ENCODE data around the gene PERM1. TPM values are rescaled to one million over a fixed set of nuclear protein-coding genes. Genes with fewer than 3 reads are reported as not detected.

The PERM1 gene
- total RNA-seq, 4 donors from 2014 or later: 0.94 TPM; not detected in 3

DNA sequence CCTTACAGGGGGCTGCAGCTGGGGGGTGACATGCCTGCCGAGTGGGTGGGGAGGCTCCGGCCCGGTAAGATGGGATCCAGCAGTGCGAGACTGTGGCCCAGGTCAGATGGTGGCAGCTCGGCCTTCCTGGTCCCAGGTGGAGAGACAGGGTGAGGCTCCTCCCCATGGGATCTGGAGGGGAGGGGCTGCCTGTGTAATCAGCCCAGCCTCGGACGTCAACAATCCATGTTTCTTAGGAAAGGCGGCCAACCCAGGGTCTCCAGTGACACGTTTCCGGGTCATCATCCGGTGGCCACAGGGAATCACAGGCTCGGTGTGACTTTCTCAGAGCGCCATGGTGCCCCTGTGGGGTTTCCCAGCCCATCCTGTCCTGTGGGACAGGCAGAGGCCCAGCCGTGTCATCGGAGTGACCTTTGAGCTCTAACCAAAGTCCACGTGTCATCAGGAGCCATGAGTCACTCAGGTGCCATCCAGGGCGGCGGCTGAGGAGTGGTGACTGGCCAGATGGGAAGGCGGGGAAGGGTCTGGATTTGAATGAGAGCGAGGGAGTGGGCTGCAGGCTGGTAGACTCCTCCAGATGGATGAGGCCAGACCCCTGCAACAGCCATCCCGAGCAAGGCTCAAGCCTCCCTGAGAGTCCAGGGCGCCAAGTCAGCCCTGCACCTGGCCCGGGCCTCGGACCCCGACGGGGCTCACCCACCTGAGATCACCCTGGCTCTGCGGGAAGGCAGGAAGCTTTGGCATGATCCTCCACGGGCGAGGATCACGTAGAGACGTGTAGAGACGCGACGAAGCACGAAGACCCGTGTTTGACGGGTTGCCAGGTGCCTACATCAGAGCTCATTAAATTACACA lies 24.6 kb upstream of the PERM1 start:
- no peak for TF ChIP-seq CTCF (IDR thresholded peaks at IDR 0.05; ENCODE audit: low read depth)

GRCh38 chr1:1005774-1006304 lies 23.9 kb upstream of the PERM1 start:
- TF ChIP-seq CTCF (IDR thresholded peaks at IDR 0.05; ENCODE audit: low read depth): no peak

GRCh38 chr1:1004780-1005697 lies 23.1 kb upstream of the PERM1 start:
- no peak for TF ChIP-seq CTCF (IDR thresholded peaks at IDR 0.05; ENCODE audit: low read depth)

DNA sequence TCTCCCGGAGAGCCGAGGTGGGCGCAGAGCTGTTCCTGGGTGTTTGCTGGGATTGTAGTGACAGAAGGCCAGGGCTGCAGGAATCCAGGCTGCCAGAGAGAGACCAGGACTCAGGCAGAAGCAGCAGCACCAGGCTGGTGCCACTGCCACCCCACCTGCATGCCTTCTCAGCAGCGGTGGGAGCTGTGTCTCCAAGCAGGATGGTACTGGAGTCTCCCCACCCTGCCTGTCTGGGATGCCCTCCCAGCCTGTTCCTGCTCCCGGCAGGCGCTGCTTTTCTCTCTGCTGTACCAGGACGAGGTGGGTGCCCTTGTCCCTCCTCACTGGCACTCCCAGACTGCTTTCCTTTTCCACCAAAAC lies 22.5 kb upstream of the PERM1 start:
- no peak for TF ChIP-seq CTCF (IDR thresholded peaks at IDR 0.05; ENCODE audit: low read depth)

DNA sequence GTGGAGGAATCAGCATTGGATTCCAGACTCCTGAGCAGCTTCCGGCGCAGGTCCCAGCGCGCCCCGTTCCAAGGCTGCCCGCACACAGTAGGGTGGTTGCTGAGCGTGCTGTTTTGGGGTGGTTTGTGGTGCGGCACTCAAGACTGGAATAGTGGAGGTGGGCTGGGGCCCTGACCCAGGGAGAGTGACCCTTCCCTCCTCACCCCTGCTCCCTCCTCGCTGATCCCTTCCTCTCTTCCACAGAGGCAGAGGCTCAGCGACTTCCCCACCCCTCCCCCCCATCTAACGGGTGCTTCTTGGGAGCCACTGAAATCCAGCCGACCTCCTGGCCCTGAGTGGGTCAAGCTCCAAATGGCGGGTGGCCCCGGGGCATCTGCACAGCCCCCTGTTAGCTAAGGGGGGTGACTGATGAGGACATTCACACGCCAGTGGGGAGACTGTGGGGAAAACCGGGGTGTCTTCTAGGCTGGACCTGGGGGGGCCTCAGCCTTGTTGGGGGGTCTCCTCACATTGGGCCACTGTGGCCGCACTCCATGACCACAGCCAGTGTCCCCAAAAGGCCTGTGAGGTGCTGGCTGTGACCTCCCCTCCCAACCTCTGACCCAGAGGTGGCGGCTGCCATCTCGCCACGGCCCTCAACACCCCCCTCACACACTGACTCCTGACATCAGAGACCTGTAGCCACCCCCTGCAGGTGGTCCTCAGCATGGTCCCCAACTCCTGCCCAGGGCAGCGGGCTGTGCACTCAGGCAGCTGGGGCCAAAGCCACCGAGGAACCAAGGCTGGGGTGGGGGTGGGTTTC lies 21.9 kb upstream of the PERM1 start:
- no peak for TF ChIP-seq CTCF (IDR thresholded peaks at IDR 0.05; ENCODE audit: low read depth)

DNA sequence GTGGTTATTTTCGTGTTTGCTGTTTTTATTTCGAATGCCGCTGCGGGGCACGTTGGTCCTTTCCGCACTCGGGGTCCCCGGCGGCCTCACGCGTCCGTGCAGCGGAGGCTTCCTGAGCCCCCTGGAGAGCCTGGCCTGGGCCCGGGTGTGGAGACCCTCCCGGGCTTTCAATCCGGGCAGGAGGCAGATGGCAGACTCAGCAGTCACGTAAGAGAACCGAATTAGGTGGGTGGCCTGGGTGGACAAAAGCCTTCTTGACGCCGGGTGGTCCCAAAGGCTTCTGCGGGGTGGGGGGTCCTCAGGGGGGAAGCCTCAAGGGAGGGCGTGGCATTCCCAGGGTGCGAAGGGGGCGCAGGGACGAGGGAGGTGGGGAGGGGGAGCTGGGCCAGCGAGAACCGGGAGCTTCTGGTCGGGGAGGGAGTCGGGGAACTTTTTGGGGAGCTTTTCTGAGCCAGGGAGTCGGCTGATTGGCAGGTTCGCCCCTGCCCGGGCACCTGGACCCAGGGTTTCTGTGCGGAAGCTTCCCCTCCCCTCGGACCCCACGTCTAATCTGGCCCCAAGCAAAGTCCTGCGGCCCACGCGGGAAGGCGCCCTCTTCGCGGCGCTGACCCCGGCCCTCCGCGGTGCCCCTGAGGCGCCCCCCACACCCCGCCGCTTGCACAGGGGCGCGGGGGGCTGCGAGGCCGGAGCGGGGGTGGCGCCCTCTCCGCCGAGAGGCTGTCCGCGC lies 19.3 kb upstream of the PERM1 start:
- TF ChIP-seq CTCF (IDR thresholded peaks at IDR 0.05; ENCODE audit: low read depth): no peak
